Cardiac fibroblast (primary cell): Measurements from ENCODE around the gene DPF1.
A peak's percentile ranks its signal among the peaks of the same experiment; 100 is the strongest.

ENCODE experiments used
- DNase-seq, 2 donors: peaks; one replicate each; pipeline versions ENCODE4 v3.0.0 to v3.0.0-alpha.2; 2010; ENCODE audit warnings: low read depth in 2 of 2
- H3K4me3 ChIP-seq, 2 donors: replicated peaks in 1 of 2; 1 replicate in 1 of 2; 2 replicates in 1 of 2; pipeline ENCODE4 v1.5.1; 2011; ENCODE audit warnings: low read depth in 2 of 2, low read length in 2 of 2, mild to moderate bottlenecking in 2 of 2, moderate library complexity in 1 of 2
- TF ChIP-seq, protein P1 (sequence below): IDR thresholded peaks from one replicate; pipeline ENCODE4 v1.5.1; 2011; ENCODE audit warnings: low read depth, mild to moderate bottlenecking, low read length, inconsistent platforms

DPF1 gene

DNA sequence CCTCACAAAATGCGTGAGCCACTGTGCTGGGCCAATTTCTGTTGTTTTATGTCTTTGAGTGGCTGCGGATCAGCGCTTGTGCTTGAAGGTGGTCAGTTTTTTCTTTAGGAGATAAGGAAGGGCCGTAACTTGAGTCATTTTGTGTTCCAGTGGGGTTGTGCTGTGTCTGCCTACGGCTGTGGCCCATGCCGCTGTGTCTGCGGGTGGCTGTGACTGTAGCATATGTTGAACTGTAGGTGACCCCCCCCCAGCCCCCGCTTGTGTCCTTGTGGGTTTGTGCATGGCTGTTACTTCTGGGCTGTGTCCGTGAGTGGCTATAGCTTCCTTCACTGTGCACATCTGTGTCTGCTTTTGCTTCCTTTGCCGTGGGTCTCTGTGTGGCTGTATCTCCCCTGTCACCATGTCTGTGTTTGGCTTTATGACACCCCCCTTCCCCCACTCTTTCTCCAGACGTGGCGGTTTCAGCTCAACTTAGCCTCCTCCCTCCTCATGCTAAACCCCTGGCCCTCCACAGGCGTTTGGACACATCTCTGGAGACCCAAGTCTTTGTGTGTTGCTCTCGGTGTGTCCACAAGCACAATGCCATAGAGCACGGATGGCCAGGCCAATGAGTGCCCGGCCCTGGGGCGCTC is 31.5 kb upstream of the DPF1 start:
- peak overlapping the region; percentile 42 for H3K4me3 ChIP-seq
- TF ChIP-seq, protein P1, sequence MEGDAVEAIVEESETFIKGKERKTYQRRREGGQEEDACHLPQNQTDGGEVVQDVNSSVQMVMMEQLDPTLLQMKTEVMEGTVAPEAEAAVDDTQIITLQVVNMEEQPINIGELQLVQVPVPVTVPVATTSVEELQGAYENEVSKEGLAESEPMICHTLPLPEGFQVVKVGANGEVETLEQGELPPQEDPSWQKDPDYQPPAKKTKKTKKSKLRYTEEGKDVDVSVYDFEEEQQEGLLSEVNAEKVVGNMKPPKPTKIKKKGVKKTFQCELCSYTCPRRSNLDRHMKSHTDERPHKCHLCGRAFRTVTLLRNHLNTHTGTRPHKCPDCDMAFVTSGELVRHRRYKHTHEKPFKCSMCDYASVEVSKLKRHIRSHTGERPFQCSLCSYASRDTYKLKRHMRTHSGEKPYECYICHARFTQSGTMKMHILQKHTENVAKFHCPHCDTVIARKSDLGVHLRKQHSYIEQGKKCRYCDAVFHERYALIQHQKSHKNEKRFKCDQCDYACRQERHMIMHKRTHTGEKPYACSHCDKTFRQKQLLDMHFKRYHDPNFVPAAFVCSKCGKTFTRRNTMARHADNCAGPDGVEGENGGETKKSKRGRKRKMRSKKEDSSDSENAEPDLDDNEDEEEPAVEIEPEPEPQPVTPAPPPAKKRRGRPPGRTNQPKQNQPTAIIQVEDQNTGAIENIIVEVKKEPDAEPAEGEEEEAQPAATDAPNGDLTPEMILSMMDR, result no peak
- no peak for DNase-seq

DNA sequence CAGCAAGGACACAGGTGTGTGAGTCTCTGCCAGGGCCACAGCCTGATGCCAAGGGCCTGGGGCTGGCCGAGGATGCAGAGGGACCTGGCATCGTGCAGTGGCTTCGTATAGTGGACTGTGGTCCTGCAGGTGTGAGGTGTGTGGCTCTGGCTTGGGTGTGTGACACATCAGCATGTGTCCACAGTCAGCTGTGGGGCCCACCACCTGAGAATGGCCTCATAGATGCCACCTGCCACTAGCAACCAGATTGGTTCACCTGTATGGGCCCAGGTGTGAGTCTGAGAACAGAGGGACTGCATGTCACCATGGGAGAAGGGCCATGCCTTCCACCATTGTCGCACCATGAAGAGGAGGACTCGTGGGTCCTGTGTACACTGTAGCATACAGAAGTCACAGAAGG is 29.8 kb upstream of the DPF1 start:
- no peak for DNase-seq
- TF ChIP-seq, protein P1, result no peak
- H3K4me3 ChIP-seq, result no peak overlapping the region

DNA sequence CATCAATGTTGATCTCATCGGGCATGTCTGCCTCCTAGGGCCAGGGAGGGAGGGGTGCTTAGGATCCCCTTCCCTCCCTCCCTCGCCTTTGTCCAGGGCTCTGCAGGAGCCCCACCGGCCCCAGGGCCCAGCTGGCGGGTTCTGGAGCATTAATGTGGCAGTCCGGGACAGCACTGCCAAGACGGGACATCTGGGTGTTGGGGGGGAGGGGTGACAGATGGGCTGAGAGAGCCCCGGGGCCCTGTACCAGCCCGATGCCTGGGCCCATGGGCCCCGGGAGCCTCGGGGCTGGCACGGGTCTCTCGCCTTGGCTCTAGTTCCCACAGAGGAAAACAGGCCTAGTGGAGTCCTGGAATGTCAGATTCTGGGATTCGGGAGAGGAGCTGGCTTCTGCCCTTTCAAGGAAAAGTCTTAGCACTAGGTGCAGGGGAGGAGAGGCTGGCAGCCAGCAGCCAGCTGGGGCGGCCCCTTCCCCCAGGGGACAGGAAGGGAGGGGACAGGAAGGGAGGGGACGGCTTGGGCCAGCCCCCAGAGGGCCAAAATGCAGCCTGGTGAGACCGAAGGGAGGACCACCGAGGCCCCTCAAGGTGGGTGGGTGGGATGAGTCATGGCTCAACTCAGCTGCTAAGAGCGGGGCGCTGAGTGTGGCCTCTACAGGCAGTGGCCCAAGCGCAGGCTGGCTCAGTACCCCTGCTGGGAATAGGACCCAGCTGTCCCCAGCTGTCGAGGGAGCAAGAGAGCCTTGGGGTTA is 29.1 kb upstream of the DPF1 start:
- no peak for DNase-seq
- H3K4me3 ChIP-seq, result no peak overlapping the region
- TF ChIP-seq, protein P1, result no peak

DNA sequence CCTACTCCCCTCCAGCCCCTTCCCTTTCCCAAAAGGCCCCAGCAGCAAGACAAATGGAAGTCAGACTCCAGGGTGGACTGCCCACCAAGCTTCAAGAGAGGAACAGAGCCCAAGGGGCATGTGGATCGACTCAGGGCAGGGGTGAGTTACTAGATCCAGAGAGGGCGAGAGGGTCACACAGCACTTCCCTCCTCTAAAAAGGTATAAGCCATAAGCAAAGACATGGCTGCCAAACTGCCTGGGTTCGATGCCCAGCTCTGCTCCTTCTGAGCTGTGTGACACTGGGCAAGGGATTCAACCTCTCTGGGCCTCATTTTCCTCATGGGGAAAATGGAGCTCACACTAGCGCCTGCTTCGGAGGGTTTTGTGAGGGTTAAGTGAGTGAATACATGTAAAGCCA is 28.4 kb upstream of the DPF1 start:
- H3K4me3 ChIP-seq, result no peak overlapping the region
- TF ChIP-seq, protein P1, result no peak
- DNase-seq, result no peak

DNA sequence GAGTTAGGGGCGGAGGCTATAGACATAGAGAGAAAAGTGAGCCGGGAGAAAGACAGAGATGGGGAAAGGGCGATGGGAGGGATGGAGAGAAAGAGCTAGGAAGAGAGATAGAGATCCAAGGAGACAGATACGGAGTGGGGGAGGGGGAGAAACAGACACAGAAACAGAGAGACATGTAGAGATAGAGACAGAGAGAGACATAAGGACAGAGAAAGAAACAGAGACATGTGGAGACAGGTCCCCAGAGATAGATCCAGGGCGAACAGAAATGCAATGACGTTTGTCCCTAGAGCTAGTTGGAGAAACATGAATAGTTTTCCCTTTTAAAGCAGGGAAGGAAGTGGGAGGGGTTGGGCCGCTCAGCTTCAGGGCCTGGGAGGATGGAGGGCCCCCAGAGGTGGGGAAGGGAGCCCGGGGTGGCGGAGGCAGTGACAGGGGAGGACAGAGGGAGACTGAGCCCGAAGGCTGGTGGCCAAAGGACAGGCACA is 27.6 kb upstream of the DPF1 start:
- TF ChIP-seq, protein P1, result no peak
- no peak overlapping the region for H3K4me3 ChIP-seq
- DNase-seq, result peak; percentile 40 to 59

DNA sequence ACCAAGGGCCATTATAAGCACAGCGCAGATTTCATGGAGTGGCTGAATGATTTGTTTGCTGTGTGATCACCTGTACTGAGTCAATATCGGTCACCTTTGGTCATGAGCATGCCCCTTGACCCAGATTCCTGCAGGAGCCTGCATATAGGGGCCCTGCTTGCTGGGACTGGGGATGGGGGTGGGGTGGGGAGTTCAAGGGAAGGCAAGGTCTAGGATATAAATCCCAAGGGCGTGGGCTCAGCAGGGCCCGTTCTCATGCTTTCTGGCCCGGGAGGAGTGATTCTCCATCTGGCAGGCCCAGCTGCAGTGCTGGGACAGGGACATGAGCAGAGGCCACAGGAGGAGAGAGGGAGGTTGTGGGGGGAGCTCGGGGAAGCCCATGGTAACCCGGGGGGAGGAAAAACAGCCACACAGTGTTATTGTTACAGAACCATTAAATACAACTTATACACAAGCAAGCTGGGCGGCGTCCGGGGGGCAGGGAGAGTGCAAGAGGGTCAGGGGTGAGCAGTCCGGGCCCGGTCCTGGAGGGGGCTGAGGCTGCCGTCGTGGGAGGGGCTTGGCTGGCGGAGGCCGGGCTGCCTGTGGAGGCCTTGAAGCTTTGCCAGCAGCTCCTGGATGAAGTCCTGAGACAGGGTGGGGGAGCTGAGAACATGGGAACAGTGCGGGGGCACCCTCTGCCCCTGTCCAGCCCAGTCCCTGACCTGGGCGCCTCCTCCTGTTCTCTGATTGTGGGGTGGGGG is 27.0 kb upstream of the DPF1 start:
- DNase-seq, result peak; percentile 29 to 78
- no peak overlapping the region for H3K4me3 ChIP-seq
- TF ChIP-seq, protein P1, result no peak
